Effector memory CD8-positive, alpha-beta T cell (primary cell): Measurements from ENCODE around the gene SFTPD.
A peak's percentile ranks its signal among the peaks of the same experiment; 100 is the strongest.
"Not testable (repeated sequence)": the region's sequence is repeated elsewhere in the genome, so short reads cannot be mapped to it uniquely, and the experiment has no call there.

Experiments
- ATAC-seq: fragments of 150-1000 bp; cut with Tn5 transposase; replicated peaks from 2 replicates; pipeline ENCODE4 v1.10.0; 2021; ENCODE audit warnings: mild to moderate bottlenecking, moderate library complexity
- DNase-seq, 3 experiments: peaks; one replicate each; pipeline ENCODE4 v3.0.0; 2021
- H3K27ac Mint-ChIP-seq, 2 donors: one replicate each; pipeline ENCODE4 v1.8.0; 2022; ENCODE audit warnings: mild to moderate bottlenecking in 2 of 2, mixed read lengths in 2 of 2, moderate library complexity in 2 of 2
- H3K27me3 Mint-ChIP-seq, 2 donors: one replicate each; pipeline ENCODE4 v1.8.0; 2022; ENCODE audit warnings: mixed read lengths in 2 of 2
- H3K36me3 Mint-ChIP-seq: one replicate; pipeline ENCODE4 v1.8.0; 2022; ENCODE audit warnings: mild to moderate bottlenecking, moderate library complexity, mixed read lengths; ENCODE audit not compliant: insufficient read depth
- H3K4me1 Mint-ChIP-seq, 2 donors: one replicate each; pipeline ENCODE4 v1.8.0; 2022; ENCODE audit warnings: low read depth in 2 of 2, mixed read lengths in 2 of 2
- H3K4me3 Mint-ChIP-seq, 2 donors: one replicate each; pipeline ENCODE4 v1.8.0; 2022; ENCODE audit warnings: mild to moderate bottlenecking in 2 of 2, mixed read lengths in 2 of 2, moderate library complexity in 2 of 2
- H3K9me3 Mint-ChIP-seq, 2 donors: one replicate each; pipeline ENCODE4 v1.8.0; 2022; ENCODE audit warnings: mixed read lengths in 2 of 2

SFTPD gene

GRCh38 chr10:79927111-79927828 is 21.6 kb downstream of the SFTPD start:
- Mint-ChIP-seq H3K27me3 (peaks cover 17 to 25% of the 10 kb centered on the region in 2 donors), H3K27ac (no peak overlapping the region), H3K4me3 (no peak overlapping the region), H3K36me3 (no peaks in the 10 kb centered on the region), H3K9me3 (no peaks in the 10 kb centered on the region), H3K4me1 (peaks cover 0 to 5% of the 10 kb centered on the region in 2 donors)
- ATAC-seq, result no peak
- DNase-seq, result no peak

GRCh38 chr10:79926037-79926436 is 22.9 kb downstream of the SFTPD start:
- Mint-ChIP-seq H3K27me3 (peaks cover 16 to 17% of the 10 kb centered on the region in 2 donors), H3K27ac (no peak overlapping the region), H3K4me3 (no peak overlapping the region), H3K36me3 (no peaks in the 10 kb centered on the region), H3K4me1 (peaks cover 0 to 7% of the 10 kb centered on the region in 2 donors), H3K9me3 (no peaks in the 10 kb centered on the region)
- DNase-seq (no peak), ATAC-seq (no peak)

- peaks cover 0 to 7% of the 10 kb centered on the region in 2 donors for H3K4me1 Mint-ChIP-seq
- no peak for DNase-seq
- H3K27ac Mint-ChIP-seq, result no peak overlapping the region
- no peaks in the 10 kb centered on the region for H3K9me3 Mint-ChIP-seq
- H3K4me3 Mint-ChIP-seq, result no peak overlapping the region
- no peaks in the 10 kb centered on the region for H3K36me3 Mint-ChIP-seq
- peaks cover 13 to 14% of the 10 kb centered on the region in 2 donors for H3K27me3 Mint-ChIP-seq
- no peak for ATAC-seq
Measured at GRCh38 chr10:79925614-79926013, 23.3 kb downstream of the SFTPD start.

GRCh38 chr10:79923669-79924068 is 25.2 kb downstream of the SFTPD start:
- H3K27ac Mint-ChIP-seq, result no peak overlapping the region
- no peaks in the 10 kb centered on the region for H3K9me3 Mint-ChIP-seq
- H3K27me3 Mint-ChIP-seq, result peaks cover 0 to 7% of the 10 kb centered on the region in 2 donors
- H3K4me3 Mint-ChIP-seq, result no peak overlapping the region
- ATAC-seq (no peak), DNase-seq (no peak)
- H3K4me1 Mint-ChIP-seq, result peaks cover 0 to 2% of the 10 kb centered on the region in 2 donors
- H3K36me3 Mint-ChIP-seq, result no peaks in the 10 kb centered on the region

- Mint-ChIP-seq H3K27me3 (peaks cover 0 to 7% of the 10 kb centered on the region in 2 donors), H3K4me1 (peaks cover 0 to 2% of the 10 kb centered on the region in 2 donors), H3K36me3 (no peaks in the 10 kb centered on the region), H3K9me3 (no peaks in the 10 kb centered on the region), H3K4me3 (no peak overlapping the region), H3K27ac (no peak overlapping the region)
- ATAC-seq (no peak), DNase-seq (no peak)
Measured at GRCh38 chr10:79923145-79923544, 25.8 kb downstream of the SFTPD start.

GRCh38 chr10:79922011-79922412 is 26.9 kb downstream of the SFTPD start:
- not testable (repeated sequence) for H3K27ac Mint-ChIP-seq

GRCh38 chr10:79915838-79916237 is 33.1 kb downstream of the SFTPD start:
- peaks cover 9 to 15% of the 10 kb centered on the region in 2 donors for H3K27me3 Mint-ChIP-seq
- H3K27ac Mint-ChIP-seq, DNase-seq, H3K9me3 Mint-ChIP-seq, H3K4me1 Mint-ChIP-seq, ATAC-seq, H3K36me3 Mint-ChIP-seq, H3K4me3 Mint-ChIP-seq: not testable (repeated sequence)

More at GRCh38 chr10:79922011-79922412, 26.9 kb downstream of the SFTPD start:
- not testable (repeated sequence) for H3K27me3 Mint-ChIP-seq, DNase-seq, H3K9me3 Mint-ChIP-seq, H3K36me3 Mint-ChIP-seq, ATAC-seq, H3K4me1 Mint-ChIP-seq, H3K4me3 Mint-ChIP-seq

GRCh38 chr10:79914512-79914911 is 34.4 kb downstream of the SFTPD start:
- not testable (repeated sequence) for H3K4me3 Mint-ChIP-seq, H3K27ac Mint-ChIP-seq, H3K36me3 Mint-ChIP-seq, ATAC-seq, DNase-seq, H3K9me3 Mint-ChIP-seq, H3K4me1 Mint-ChIP-seq
- peaks cover 17 to 18% of the 10 kb centered on the region in 2 donors for H3K27me3 Mint-ChIP-seq

GRCh38 chr10:79910836-79911235 is 38.1 kb downstream of the SFTPD start:
- H3K27me3 Mint-ChIP-seq, result peaks cover 26 to 33% of the 10 kb centered on the region in 2 donors
- H3K27ac Mint-ChIP-seq, result no peak overlapping the region
- DNase-seq (no peak), ATAC-seq (no peak)
- no peaks in the 10 kb centered on the region for H3K36me3 Mint-ChIP-seq
- H3K4me1 Mint-ChIP-seq, result no peaks in the 10 kb centered on the region
- no peaks in the 10 kb centered on the region for H3K9me3 Mint-ChIP-seq
- no peak overlapping the region for H3K4me3 Mint-ChIP-seq

- ATAC-seq, result no peak
- Mint-ChIP-seq H3K4me3 (no peak overlapping the region), H3K27ac (no peak overlapping the region), H3K36me3 (no peaks in the 10 kb centered on the region), H3K4me1 (peaks cover 1 to 2% of the 10 kb centered on the region in 2 donors), H3K27me3 (peaks cover 29 to 38% of the 10 kb centered on the region in 2 donors), H3K9me3 (no peaks in the 10 kb centered on the region)
- no peak for DNase-seq
Measured at GRCh38 chr10:79910344-79910743, 38.6 kb downstream of the SFTPD start.

GRCh38 chr10:79905322-79906314 is 43.3 kb downstream of the SFTPD start:
- DNase-seq (no peak), ATAC-seq (peak; percentile 45)
- H3K36me3 Mint-ChIP-seq, result no peaks in the 10 kb centered on the region
- peaks cover 11 to 14% of the 10 kb centered on the region in 2 donors for H3K4me1 Mint-ChIP-seq
- peak overlapping the region; percentile 89 to 93 for H3K4me3 Mint-ChIP-seq
- peaks cover 58 to 65% of the 10 kb centered on the region in 2 donors for H3K27me3 Mint-ChIP-seq
- no peaks in the 10 kb centered on the region for H3K9me3 Mint-ChIP-seq
- H3K27ac Mint-ChIP-seq, result peak overlapping the region in 1 of 2 donors; percentile 79

- H3K4me1 Mint-ChIP-seq, result peaks cover 11 to 14% of the 10 kb centered on the region in 2 donors
- peak overlapping the region; percentile 89 to 93 for H3K4me3 Mint-ChIP-seq
- H3K9me3 Mint-ChIP-seq, result no peaks in the 10 kb centered on the region
- H3K27ac Mint-ChIP-seq, result peak overlapping the region in 1 of 2 donors; percentile 79
- H3K36me3 Mint-ChIP-seq, result no peaks in the 10 kb centered on the region
- ATAC-seq (peak; percentile 78), DNase-seq (peak; percentile 7 to 31 (median 24))
- peaks cover 59 to 64% of the 10 kb centered on the region in 2 donors for H3K27me3 Mint-ChIP-seq
Measured at GRCh38 chr10:79904671-79905321, 44.1 kb downstream of the SFTPD start.

GRCh38 chr10:79901571-79901970 is 47.3 kb downstream of the SFTPD start:
- peaks cover 11 to 14% of the 10 kb centered on the region in 2 donors for H3K4me1 Mint-ChIP-seq
- not testable (repeated sequence) for H3K27ac Mint-ChIP-seq, H3K4me3 Mint-ChIP-seq, DNase-seq, H3K9me3 Mint-ChIP-seq, H3K36me3 Mint-ChIP-seq, ATAC-seq
- H3K27me3 Mint-ChIP-seq, result peaks cover 51 to 64% of the 10 kb centered on the region in 2 donors
